ENCODE results near the gene WBP2.
"Not testable (repeated sequence)": the region's sequence is repeated elsewhere in the genome, so short reads cannot be mapped to it uniquely, and the experiment has no call there.

Gene WBP2

GRCh38 chr17:75895370-75896155 is 40.4 kb upstream of the WBP2 start:
- no peak for TF ChIP-seq POLR2A (IDR thresholded peaks at IDR 0.05; ENCODE audit: low read depth, low read length)
- no peak for TF ChIP-seq TAF1 (IDR thresholded peaks at IDR 0.05; ENCODE audit: borderline replicate concordance, low read depth, low read length)
- no peak for TF ChIP-seq POLR2AphosphoS5 (IDR thresholded peaks at IDR 0.05; ENCODE audit: low read depth, low read length)
- FAIRE-seq: peak; percentile 71
- no peak for DNase-seq (ENCODE audit: insufficient read length)

GRCh38 chr17:75894049-75894733 is 39.1 kb upstream of the WBP2 start:
- DNase-seq (ENCODE audit: insufficient read length) (no peak), FAIRE-seq (no peak)
- TF ChIP-seq TAF1 (IDR thresholded peaks at IDR 0.05; ENCODE audit: borderline replicate concordance, low read depth, low read length) (no peak), POLR2A (IDR thresholded peaks at IDR 0.05; ENCODE audit: low read depth, low read length) (no peak), POLR2AphosphoS5 (IDR thresholded peaks at IDR 0.05; ENCODE audit: low read depth, low read length) (no peak; the same call in 1 of the 2 replicates)

- FAIRE-seq (no peak), DNase-seq (ENCODE audit: insufficient read length) (no peak)
- TF ChIP-seq POLR2A (IDR thresholded peaks at IDR 0.05; ENCODE audit: low read depth, low read length): no peak; the same call in 1 of the 2 replicates
- TF ChIP-seq POLR2AphosphoS5 (IDR thresholded peaks at IDR 0.05; ENCODE audit: low read depth, low read length): no peak
- no peak for TF ChIP-seq TAF1 (IDR thresholded peaks at IDR 0.05; ENCODE audit: borderline replicate concordance, low read depth, low read length)
Observed at GRCh38 chr17:75893305-75894048, 38.3 kb upstream of the WBP2 start.

GRCh38 chr17:75892556-75893224 is 37.6 kb upstream of the WBP2 start:
- no peak for FAIRE-seq
- no peak for TF ChIP-seq TAF1 (IDR thresholded peaks at IDR 0.05; ENCODE audit: borderline replicate concordance, low read depth, low read length)
- no peak for TF ChIP-seq POLR2A (IDR thresholded peaks at IDR 0.05; ENCODE audit: low read depth, low read length)
- no peak for TF ChIP-seq POLR2AphosphoS5 (IDR thresholded peaks at IDR 0.05; ENCODE audit: low read depth, low read length)
- DNase-seq (ENCODE audit: insufficient read length): no peak

GRCh38 chr17:75891605-75892555 is 36.7 kb upstream of the WBP2 start:
- DNase-seq (ENCODE audit: insufficient read length): no peak
- TF ChIP-seq POLR2AphosphoS5 (IDR thresholded peaks at IDR 0.05; ENCODE audit: low read depth, low read length) (no peak), TAF1 (IDR thresholded peaks at IDR 0.05; ENCODE audit: borderline replicate concordance, low read depth, low read length) (no peak), POLR2A (IDR thresholded peaks at IDR 0.05; ENCODE audit: low read depth, low read length) (no peak)
- no peak for FAIRE-seq

GRCh38 chr17:75891022-75891604 is 36.0 kb upstream of the WBP2 start:
- no peak for FAIRE-seq
- TF ChIP-seq POLR2AphosphoS5 (IDR thresholded peaks at IDR 0.05; ENCODE audit: low read depth, low read length) (no peak), TAF1 (IDR thresholded peaks at IDR 0.05; ENCODE audit: borderline replicate concordance, low read depth, low read length) (no peak), POLR2A (IDR thresholded peaks at IDR 0.05; ENCODE audit: low read depth, low read length) (no peak)
- DNase-seq (ENCODE audit: insufficient read length): no peak

- TF ChIP-seq TAF1 (IDR thresholded peaks at IDR 0.05; ENCODE audit: borderline replicate concordance, low read depth, low read length) (no peak), POLR2A (IDR thresholded peaks at IDR 0.05; ENCODE audit: low read depth, low read length) (no peak), POLR2AphosphoS5 (IDR thresholded peaks at IDR 0.05; ENCODE audit: low read depth, low read length) (no peak)
- DNase-seq (ENCODE audit: insufficient read length): no peak
Observed at GRCh38 chr17:75889454-75889853, 34.3 kb upstream of the WBP2 start.

GRCh38 chr17:75888484-75888883 is 33.3 kb upstream of the WBP2 start:
- DNase-seq (ENCODE audit: insufficient read length) (no peak), FAIRE-seq (no peak)
- TF ChIP-seq TAF1 (IDR thresholded peaks at IDR 0.05; ENCODE audit: borderline replicate concordance, low read depth, low read length) (no peak), POLR2AphosphoS5 (IDR thresholded peaks at IDR 0.05; ENCODE audit: low read depth, low read length) (no peak)

More at GRCh38 chr17:75889454-75889853, 34.3 kb upstream of the WBP2 start:
- no peak for FAIRE-seq

- not testable (repeated sequence) for FAIRE-seq; DNase-seq (ENCODE audit: insufficient read length)
Observed at GRCh38 chr17:75885860-75886259, 30.7 kb upstream of the WBP2 start.

- DNase-seq (ENCODE audit: insufficient read length): no peak
- no peak for FAIRE-seq
- TF ChIP-seq POLR2AphosphoS5 (IDR thresholded peaks at IDR 0.05; ENCODE audit: low read depth, low read length) (no peak), TAF1 (IDR thresholded peaks at IDR 0.05; ENCODE audit: borderline replicate concordance, low read depth, low read length) (no peak), POLR2A (IDR thresholded peaks at IDR 0.05; ENCODE audit: low read depth, low read length) (no peak)
Observed at GRCh38 chr17:75885431-75885830, 30.3 kb upstream of the WBP2 start.

Data from GM12892 (cell line).